CD4-positive, alpha-beta T cell treated with Interleukin-4 for 1 hour (primary cell): Measurements from ENCODE around the gene C4orf33.
"Not testable (repeated sequence)": the region's sequence is repeated elsewhere in the genome, so short reads cannot be mapped to it uniquely, and the experiment has no call there.

ENCODE experiments used
- DNase-seq, 2 donors: peaks; one replicate each; pipeline ENCODE4 v3.0.0-alpha.2; 2020 to 2022

C4orf33 gene, protein sequence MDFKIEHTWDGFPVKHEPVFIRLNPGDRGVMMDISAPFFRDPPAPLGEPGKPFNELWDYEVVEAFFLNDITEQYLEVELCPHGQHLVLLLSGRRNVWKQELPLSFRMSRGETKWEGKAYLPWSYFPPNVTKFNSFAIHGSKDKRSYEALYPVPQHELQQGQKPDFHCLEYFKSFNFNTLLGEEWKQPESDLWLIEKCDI

DNA sequence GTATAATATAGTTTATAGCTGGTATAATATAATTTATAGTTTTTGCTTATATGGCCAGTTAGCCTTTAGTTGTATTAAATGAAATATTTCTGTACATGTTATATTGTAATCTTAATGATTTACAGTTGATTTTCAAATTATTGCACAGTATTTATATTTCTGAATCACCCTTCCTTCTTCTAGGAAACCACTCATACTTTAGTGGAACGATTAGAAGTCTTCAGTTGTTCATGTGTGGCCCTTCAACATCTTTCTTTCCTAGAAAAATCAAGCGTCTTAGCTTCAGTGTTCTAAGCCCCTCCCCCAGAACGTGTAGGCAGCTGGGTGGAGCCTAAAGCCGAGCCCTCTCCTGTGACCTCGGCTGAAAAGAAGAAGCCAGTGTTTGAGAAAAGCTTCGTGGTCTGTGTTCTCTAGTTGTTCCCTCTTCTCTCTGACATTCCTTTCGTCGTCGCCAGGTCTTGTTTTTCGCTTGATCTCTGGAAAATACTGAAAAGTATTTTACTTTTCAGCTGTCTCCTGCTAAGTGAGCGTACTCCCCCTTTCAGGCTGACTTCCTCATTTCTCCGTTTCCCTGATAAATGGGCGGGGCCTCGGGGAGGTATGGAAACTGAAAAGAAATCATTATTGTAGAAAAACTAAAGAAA lies at the start of gene C4orf33:
TSS of gene C4orf33 (plus strand) at position 342 of the 644 bp plus-strand sequence. CDS start 6,459 bp downstream, outside the sequence.
- peak; percentile 84 to 87 for DNase-seq

DNA sequence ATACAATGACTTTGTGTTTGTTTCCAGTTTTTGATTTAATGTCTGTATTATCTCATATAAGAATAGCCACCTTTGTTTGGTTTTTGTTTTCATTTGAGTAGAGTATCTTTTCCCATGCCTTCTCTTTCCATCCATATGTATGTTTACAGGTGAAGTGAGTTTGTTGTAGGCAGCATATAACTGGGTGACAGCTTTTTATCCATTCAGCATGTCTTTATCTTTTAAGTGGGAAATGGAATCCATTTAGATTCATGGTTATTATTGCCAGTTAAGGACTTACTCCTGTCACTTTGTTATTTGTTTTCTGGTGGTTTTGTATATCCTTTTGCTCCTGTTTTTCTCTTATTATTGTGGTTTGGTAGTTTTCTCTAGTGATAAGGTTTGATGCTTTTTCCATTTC lies 36.9 kb upstream of the C4orf33 start:
- no peak for DNase-seq

- DNase-seq = no peak
Measured at GRCh38 chr4:129062580-129062979, 33.4 kb upstream of the C4orf33 start.

DNA sequence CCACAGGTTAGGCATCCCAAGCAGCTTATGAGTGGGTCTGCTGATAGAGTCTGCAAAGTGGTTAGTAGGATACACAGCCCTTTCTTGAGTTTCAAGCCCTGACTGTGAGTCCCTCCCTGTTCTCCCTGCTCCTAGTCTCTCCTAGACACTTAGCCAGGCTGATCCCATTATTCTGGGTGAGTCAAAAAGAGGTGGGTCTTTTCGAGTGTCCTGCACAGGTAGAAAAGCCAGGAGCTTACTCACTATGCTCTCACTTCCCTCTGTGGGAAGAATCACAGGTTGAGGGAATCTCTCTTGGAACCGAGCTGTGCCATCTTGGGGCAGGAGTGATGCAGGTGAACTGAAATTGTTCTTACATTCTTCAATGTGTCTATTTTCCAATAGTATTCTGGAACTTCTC lies 32.3 kb upstream of the C4orf33 start:
- no peak for DNase-seq

DNA sequence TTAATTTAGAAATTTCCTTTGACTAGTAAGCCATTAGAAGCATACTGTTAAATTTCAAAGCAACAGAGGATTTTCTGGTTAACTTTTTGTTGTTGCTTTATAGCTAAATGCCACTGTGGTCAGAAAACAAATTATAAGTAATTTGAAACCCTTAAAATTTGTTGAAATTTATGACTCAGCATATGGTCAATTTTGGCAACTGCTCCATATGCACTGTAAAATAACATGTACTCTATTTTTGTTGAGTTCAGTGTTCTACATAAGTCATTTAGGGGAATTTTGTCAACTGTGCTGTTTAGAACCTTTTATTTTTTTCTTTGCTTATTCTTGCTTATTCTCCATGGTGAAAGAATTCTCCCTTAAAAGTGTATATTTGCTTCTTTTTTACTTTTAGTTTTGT lies 31.2 kb upstream of the C4orf33 start:
- DNase-seq = no peak

GRCh38 chr4:129069537-129069936 lies 26.4 kb upstream of the C4orf33 start:
- DNase-seq = not testable (repeated sequence)

- no peak for DNase-seq
Measured at GRCh38 chr4:129077326-129077725, 18.6 kb upstream of the C4orf33 start.

- no peak for DNase-seq
Measured at GRCh38 chr4:129080129-129080528, 15.8 kb upstream of the C4orf33 start.

- no peak for DNase-seq
Measured at GRCh38 chr4:129082302-129082701, 13.7 kb upstream of the C4orf33 start.

DNA sequence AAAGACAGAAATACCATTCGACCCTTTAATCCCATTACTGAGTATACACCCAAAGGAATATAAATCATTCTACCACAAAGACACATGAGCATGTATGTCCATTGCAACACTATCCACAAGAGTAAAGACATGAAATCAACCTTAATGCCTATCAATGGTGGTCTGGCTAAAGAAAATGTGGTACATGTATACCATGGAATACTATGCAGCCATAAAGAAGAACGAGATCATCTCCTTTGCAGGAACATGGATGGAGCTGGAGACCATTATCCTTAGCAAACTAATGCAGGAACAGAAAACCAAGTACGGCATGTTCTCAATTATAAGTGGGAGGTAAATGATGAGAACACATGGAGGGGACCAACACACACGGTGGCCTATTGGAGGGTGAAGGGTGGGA lies 10.5 kb upstream of the C4orf33 start:
- DNase-seq = no peak

DNA sequence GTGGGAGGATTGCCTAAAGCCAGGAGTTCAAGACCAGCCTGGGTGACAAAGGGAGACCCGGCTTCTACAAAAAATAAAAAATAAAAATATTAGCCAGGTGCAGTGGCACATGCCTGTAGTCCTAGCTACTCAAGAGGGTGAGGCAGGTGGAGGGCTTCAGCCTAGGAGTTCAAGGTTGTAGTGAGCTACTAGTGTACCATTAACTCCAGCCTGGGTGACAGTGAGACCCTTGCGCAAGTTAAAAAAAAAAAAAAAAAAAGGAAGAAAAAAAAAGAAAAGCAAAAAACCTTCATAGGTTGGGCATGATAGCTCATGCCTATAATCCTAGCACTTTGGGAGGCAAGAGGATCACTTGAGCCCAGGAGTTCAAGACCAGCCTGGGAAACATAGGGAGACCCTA lies 8.4 kb upstream of the C4orf33 start:
- no peak for DNase-seq

DNA sequence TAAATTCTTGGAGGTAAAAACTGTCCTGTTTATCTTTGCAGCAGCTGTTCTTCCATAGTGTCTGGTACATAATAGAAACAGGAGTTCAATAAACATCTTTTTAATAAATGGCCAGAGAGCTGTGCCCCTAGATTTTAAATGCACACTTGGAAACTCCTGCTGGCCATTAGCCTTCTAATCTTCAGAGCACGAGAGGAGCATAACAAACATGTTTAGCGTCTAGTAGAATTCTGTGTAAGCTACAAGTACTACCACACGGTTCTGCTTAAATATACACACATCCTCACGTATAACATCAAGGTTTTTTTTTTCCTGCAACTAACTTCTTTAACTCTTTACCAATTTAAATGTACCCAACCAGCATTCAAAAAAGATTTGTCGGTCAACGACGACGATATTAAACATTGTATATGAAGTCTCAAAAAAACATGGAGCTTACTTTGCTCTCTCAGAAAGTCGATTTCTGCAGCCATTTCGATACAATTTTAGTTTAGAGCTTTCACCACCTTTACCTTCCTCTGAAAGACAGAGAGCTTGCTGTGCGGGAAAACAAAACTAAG lies 3.2 kb upstream of the C4orf33 start:
- DNase-seq = no peak

GRCh38 chr4:129093191-129093920 lies 2.6 kb upstream of the C4orf33 start, which contains the start of gene SCLT1:
Gene SCLT1 (minus strand): TSS chr4:129093539. CDS start chr4:129093103, 436 bp downstream.
- DNase-seq = peak; percentile 95 to 96

DNA sequence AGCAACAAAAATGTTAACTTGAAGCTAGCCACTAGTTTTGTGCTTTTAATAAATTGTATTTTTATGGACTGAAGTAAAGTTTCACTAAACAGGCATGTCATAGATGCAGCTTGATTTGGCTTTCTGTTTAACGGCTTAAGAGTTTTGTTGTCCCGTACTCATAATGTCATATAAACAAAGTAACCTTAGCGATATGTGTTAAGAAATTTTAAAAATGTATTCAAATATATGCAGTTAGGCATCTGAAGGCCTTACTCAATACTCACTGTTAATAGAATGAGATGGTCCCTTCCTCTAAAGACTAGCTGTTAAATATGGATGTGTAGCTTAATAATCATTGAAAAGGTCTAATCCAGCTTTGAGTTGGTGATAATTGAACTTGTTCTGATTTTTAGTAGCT lies 1.6 kb upstream of the C4orf33 start:
- no peak for DNase-seq

GRCh38 chr4:129098531-129099001 lies 2.6 kb downstream of the C4orf33 start:
- no peak for DNase-seq

DNA sequence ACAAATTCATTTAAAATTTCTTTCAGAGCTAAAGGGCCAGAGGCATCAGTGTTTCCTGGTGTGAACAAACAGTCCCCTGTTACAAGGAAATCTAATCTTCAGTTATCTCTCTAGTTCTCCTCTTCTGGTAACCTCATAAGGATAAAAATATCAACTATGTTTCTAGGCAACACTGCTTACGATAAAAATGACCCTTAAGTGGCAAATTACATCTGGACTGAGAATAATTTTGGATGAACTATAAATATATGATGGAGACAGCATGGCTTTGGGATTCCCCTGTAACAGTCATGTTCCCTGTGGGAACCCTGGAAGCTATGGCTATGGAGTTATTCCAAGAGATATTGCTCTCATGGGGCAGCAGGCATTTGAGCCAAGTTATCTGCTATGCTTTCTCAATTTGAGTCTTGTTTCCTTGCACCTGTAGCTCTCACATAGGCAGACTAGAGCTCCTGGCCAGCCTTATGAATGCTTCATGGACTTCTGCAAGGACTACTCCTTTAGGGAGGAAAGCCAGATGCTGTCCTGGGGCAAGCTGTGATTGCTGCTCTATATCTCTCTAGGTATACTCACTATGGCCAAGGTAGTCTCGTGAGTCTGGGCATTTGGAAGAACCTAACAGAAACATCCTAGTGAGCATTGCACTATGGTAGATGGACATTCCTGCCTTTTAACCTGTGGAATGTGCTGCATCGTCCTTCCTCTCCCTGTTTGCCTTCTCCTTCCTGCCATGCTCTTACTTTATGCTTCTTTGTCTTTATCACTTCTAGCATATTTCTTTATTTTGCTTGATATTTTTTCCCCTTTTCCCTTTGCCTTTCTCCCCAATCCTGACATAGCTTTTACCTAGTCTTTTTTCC lies 14.2 kb downstream of the C4orf33 start:
- no peak for DNase-seq

DNA sequence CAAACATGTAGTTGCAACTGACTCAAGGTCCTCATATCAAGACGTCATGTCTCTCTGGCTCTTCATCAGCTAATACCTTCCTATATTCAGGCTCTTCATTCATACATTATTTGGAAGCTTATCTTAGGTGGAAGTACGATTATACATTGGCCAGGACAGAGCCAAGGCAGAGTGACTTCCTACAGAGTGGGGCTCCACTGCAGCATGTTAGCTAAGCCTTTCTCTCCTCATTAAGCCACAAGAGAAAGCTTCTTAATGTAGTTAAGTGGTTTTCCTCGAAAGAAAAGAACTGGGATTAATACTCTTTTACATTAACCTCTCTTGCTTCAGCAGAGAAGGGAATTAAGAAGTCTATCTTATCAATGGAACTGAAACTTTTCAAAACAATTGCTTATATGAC lies 15.0 kb downstream of the C4orf33 start:
- DNase-seq = no peak

DNA sequence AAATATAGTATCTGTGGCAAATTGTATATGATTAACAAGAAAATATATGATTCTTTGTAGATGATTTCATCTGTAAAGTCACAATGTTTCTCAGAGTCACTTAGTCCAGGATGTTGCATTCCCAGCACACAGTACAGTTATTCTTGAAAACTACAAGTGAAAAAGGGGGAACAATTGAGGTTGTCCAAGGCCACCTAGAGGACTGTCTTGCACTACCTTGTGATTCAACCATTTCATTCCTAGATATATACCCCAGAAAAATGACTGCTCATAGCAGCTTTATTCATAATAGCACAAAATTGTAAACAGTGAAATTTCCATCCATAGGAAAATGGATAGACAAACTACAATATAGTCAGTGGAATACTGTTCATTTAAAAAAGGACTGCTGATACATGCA lies 16.0 kb downstream of the C4orf33 start:
- DNase-seq = no peak

DNA sequence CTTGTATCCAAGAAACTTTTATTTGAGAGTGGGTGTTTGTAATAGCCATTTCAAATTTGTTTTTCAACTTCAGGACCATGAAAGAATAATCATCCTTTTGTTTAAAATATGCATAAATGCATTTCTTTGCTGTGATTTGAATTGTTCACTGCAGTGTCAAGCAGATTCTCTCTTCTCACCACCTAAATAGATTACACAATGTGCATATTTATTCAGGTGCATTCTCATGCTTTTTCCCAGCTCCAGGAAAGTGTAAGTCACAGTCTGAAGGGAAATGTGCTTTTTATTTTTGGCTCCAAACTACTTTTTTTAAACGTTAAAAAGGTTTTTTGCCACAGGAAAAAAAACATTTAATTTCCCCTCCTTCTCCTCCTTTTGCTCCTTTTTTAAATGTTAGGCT lies 17.5 kb downstream of the C4orf33 start:
- DNase-seq = no peak

- DNase-seq = no peak
Measured at GRCh38 chr4:129113919-129114318, 18.0 kb downstream of the C4orf33 start.

GRCh38 chr4:129117705-129118104 lies 21.8 kb downstream of the C4orf33 start:
- DNase-seq = no peak

DNA sequence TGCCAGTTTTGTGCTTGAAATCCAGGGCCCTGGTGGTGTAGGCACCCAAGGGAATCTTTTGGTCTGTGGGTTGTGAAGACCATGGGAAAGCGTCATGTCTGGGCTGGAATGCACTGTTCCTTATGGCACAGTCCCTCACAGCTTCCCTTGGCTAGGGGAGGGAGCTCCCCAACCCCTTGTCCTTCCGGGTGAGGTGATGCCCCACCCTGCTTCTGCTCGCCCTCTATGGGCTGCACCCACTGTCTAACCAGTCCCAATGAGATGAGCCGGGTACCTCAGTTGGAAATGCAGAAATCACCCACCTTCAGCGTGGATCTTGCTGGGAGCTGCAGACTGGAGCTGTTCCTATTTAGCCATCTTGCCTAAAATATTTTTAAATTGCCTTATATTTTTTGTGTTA lies 30.7 kb downstream of the C4orf33 start:
- DNase-seq = not testable (repeated sequence)

GRCh38 chr4:129129143-129129542 lies 33.2 kb downstream of the C4orf33 start:
- no peak for DNase-seq
